ENCODE measurements around the gene ADGRG2.

- TF ChIP-seq POLR2A (IDR thresholded peaks at IDR 0.05; ENCODE audit: low read depth) (no peak), CTCF (IDR thresholded peaks at IDR 0.05) (no peak)
Measured at GRCh38 chrX:18955676-18956075, 166.6 kb downstream of the ADGRG2 start.

Data from esophagus muscularis mucosa (tissue), 3 donors.